ENCODE data around the gene RPL10L.

Gene RPL10L

GRCh38 chr14:46653031-46653755 lies 1.6 kb upstream of the RPL10L start:
- TF ChIP-seq, protein P1, sequence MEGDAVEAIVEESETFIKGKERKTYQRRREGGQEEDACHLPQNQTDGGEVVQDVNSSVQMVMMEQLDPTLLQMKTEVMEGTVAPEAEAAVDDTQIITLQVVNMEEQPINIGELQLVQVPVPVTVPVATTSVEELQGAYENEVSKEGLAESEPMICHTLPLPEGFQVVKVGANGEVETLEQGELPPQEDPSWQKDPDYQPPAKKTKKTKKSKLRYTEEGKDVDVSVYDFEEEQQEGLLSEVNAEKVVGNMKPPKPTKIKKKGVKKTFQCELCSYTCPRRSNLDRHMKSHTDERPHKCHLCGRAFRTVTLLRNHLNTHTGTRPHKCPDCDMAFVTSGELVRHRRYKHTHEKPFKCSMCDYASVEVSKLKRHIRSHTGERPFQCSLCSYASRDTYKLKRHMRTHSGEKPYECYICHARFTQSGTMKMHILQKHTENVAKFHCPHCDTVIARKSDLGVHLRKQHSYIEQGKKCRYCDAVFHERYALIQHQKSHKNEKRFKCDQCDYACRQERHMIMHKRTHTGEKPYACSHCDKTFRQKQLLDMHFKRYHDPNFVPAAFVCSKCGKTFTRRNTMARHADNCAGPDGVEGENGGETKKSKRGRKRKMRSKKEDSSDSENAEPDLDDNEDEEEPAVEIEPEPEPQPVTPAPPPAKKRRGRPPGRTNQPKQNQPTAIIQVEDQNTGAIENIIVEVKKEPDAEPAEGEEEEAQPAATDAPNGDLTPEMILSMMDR (IDR thresholded peaks at IDR 0.05; ENCODE audit: insufficient read depth, low read length, missing control alignments), result no peak
- ChIA-PET CTCF (no interaction called here), POLR2A (no interaction called here)
- no peak overlapping the region for H3K4me3 ChIP-seq (ENCODE audit: low read depth, low read length)
- no peak for DNase-seq (ENCODE audit: low read depth, low spot score)

DNA sequence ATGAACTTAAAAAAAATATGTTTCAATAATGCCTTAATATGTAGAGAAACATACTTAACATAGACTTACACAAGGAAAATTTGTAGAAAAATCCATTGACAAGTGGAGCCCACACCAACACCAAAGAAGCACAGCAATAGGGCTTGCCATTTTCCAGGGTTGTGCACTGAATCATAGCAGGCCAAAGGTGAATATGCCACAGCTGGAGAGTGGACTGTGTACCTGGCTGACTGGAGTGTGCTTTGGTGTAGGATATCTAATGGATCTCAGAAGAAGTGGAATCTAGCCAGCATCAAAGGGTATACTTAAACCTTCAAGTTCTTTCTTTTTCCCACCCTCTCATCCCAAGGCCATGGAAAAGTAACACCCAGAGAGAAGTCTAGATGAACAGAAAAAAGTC lies 4.8 kb downstream of the RPL10L start:
- DNase-seq (ENCODE audit: low read depth, low spot score), result no peak
- no peak overlapping the region for H3K4me3 ChIP-seq (ENCODE audit: low read depth, low read length)
- POLR2A ChIA-PET, result no interaction called here
- CTCF ChIA-PET, result no interaction called here
- TF ChIP-seq, protein P1 (IDR thresholded peaks at IDR 0.05; ENCODE audit: insufficient read depth, low read length, missing control alignments), result no peak

GRCh38 chr14:46626876-46627275 lies 24.7 kb downstream of the RPL10L start:
- TF ChIP-seq, protein P1 (IDR thresholded peaks at IDR 0.05; ENCODE audit: insufficient read depth, low read length, missing control alignments), result no peak
- no peak for DNase-seq (ENCODE audit: low read depth, low spot score)
- no peak overlapping the region for H3K4me3 ChIP-seq (ENCODE audit: low read depth, low read length)
- ChIA-PET POLR2A (no interaction called here), CTCF (no interaction called here)

Data from AG04449 (cell line).